Measurements from ENCODE around the gene GRK2. TPM values are rescaled to one million over a fixed set of nuclear protein-coding genes. Genes with fewer than 3 reads are reported as not detected.
A peak's percentile ranks its signal among the peaks of the same experiment; 100 is the strongest.

GRK2 gene
- total RNA-seq, 1 donor from 2014 or later = 53.1 TPM

DNA sequence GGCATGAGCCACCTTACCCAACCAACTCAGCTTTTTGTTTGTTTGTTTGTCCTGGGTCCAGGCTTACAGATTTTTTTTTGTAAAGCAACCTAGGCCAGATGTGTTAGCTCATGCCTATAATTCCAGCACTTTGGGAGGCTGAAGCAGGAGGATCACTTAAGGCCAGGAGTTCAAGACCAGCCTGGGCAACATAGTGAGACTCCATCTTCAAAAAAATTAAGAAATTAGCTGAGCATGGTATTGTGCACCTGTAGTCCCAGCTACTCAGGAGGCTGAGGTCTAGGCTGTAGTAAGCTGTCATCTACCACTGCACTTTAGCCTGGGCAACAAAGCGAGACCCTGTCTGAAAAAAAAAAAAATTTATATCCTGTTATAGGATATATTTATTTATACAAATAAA lies 28.7 kb upstream of the GRK2 start:
- no peak for DNase-seq (ENCODE audit: extremely low spot score, unreplicated experiment)
- peaks cover 11% of the 10 kb centered on the region for H3K36me3 Mint-ChIP-seq
- H3K4me3 Mint-ChIP-seq = no peak overlapping the region
- H3K27ac Mint-ChIP-seq = no peak overlapping the region
- no peak for TF ChIP-seq CTCF (conservative IDR thresholded peaks at IDR 0.05)
- H3K9me3 Mint-ChIP-seq = no peaks in the 10 kb centered on the region
- H3K27me3 Mint-ChIP-seq = no peaks in the 10 kb centered on the region
- peaks cover 32% of the 10 kb centered on the region for H3K4me1 Mint-ChIP-seq (ENCODE audit: unreplicated experiment)

GRCh38 chr11:67238894-67239782 lies 27.1 kb upstream of the GRK2 start:
- no peak for DNase-seq (ENCODE audit: extremely low spot score, unreplicated experiment)
- H3K4me1 Mint-ChIP-seq (ENCODE audit: unreplicated experiment) = peaks cover 43% of the 10 kb centered on the region
- H3K27ac Mint-ChIP-seq = peak overlapping the region; percentile 98
- no peak for TF ChIP-seq CTCF (conservative IDR thresholded peaks at IDR 0.05)
- H3K27me3 Mint-ChIP-seq = no peaks in the 10 kb centered on the region
- peak overlapping the region; percentile 96 for H3K4me3 Mint-ChIP-seq
- peaks cover 18% of the 10 kb centered on the region for H3K36me3 Mint-ChIP-seq
- H3K9me3 Mint-ChIP-seq = no peaks in the 10 kb centered on the region

- Mint-ChIP-seq H3K4me3 (peak overlapping the region; percentile 96), H3K36me3 (peaks cover 20% of the 10 kb centered on the region), H3K4me1 (ENCODE audit: unreplicated experiment) (peaks cover 43% of the 10 kb centered on the region), H3K27me3 (no peaks in the 10 kb centered on the region), H3K9me3 (no peaks in the 10 kb centered on the region), H3K27ac (peak overlapping the region; percentile 98)
- peak; percentile 96 for DNase-seq (ENCODE audit: extremely low spot score, unreplicated experiment)
- TF ChIP-seq CTCF (conservative IDR thresholded peaks at IDR 0.05) = peak; percentile 18
Measured at GRCh38 chr11:67239783-67240575, 26.3 kb upstream of the GRK2 start.

DNA sequence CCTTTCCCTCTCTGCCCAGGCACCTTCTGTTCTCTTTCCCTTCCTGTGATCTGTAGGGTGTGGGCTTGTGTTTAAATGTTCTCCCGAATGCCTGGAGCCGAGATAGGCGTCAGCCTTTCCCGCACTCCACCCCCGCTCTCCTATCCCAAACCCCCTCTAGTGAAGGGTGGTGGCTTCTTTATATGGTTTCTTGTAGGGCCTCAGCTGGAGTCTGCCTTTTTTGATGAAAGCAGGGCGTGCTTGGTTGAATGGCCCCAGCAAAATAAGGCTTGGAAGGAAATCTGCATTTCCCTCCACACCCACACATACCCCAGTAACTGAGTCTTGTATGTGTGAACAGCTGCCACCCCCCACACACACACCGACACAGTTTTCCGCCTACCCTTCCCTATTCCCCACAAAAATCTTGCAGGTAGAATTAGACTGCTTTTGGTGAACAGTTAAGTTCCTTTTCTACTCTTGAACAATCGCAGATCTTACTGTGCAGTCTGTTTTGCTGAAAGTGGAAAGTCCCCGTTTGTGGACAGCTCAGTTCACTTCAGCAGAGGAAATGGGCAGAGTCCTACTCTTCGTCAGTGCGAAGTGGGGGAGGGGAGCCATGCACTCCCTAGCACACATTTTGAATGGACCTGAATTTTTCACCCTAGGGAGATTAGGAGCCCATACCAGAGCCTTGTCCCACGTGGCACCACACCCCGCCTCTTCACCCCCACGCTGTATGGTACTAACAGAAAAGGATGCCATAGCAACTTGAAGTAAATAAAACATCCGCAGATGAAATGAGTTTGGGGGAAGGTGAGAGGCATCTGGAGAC lies 25.5 kb upstream of the GRK2 start:
- DNase-seq (ENCODE audit: extremely low spot score, unreplicated experiment) = no peak
- Mint-ChIP-seq H3K4me1 (ENCODE audit: unreplicated experiment) (peaks cover 43% of the 10 kb centered on the region), H3K27ac (peak overlapping the region; percentile 98), H3K4me3 (peak overlapping the region; percentile 96), H3K36me3 (peaks cover 28% of the 10 kb centered on the region), H3K27me3 (no peaks in the 10 kb centered on the region), H3K9me3 (no peaks in the 10 kb centered on the region)
- no peak for TF ChIP-seq CTCF (conservative IDR thresholded peaks at IDR 0.05)

DNA sequence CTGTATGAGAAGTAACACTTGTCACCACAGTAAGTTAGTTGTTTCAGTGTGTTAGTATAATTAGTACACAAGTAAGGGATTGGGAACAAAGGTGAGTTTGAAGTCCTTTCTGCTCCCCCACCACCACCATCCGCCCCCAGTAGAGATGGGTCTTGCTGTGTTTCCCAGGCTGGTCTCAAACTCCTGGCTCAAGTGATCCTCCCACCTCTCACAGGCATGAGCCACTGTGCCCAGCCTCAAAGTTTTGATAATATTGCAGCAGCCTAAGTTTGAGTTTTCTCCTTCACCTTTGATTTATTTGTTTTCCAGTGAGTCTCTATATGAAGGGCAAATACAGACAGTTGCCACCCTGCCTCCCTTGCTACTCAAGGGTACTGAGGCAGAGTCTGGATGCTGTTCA lies 23.7 kb upstream of the GRK2 start:
- DNase-seq (ENCODE audit: extremely low spot score, unreplicated experiment) = no peak
- H3K36me3 Mint-ChIP-seq = peaks cover 38% of the 10 kb centered on the region
- TF ChIP-seq CTCF (conservative IDR thresholded peaks at IDR 0.05) = no peak
- peak overlapping the region; percentile 98 for H3K27ac Mint-ChIP-seq
- peak overlapping the region; percentile 96 for H3K4me3 Mint-ChIP-seq
- H3K27me3 Mint-ChIP-seq = no peaks in the 10 kb centered on the region
- H3K4me1 Mint-ChIP-seq (ENCODE audit: unreplicated experiment) = peaks cover 43% of the 10 kb centered on the region
- no peaks in the 10 kb centered on the region for H3K9me3 Mint-ChIP-seq
